ENCODE measurements around the gene BICD1. TPM values are rescaled to one million over a fixed set of nuclear protein-coding genes. Genes with fewer than 3 reads are reported as not detected.

Gene BICD1
- total and polyA plus RNA-seq, 2 donors (not counting 1 experiment from before 2014, with no cell fraction given): 15.2 to 93.5 TPM

DNA sequence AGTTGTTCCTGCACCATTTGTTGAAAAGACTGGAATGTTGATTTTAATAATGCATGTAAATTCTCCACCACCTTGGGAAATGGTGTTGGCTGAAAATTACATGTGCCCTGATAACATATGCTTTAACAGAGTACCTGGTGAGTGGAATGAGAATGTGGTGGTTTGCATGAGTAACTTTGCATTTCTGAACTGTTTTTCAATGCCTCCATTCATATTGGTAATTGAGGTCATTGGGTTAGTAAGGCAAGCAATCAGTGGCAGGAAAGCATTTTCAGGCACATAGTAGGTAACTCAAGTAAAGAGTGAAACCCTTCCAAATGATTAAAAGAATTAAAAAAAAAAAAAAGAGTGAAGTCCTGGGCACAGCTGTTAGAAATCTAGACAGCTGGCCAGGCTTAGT lies 32.2 kb upstream of the BICD1 start:
- Histone ChIP-seq H3K4me1 (ENCODE audit: control insufficient read depth in 2 of 2, insufficient read depth in 2 of 2, low read length in 2 of 2) (no peaks in the 10 kb centered on the region), H3K9me3 (ENCODE audit: control extremely low read depth in 1 of 3, control insufficient read depth in 2 of 3, insufficient read depth in 1 of 3, low read length in 2 of 3) (peaks cover 0 to 3% (median 0%) of the 10 kb centered on the region in 3 donors), H4K20me1 (ENCODE audit: control insufficient read depth, insufficient read depth, low read length, poor library complexity, severe bottlenecking) (no peaks in the 10 kb centered on the region), H3K27ac (ENCODE audit: low read length in 2 of 2) (no peak overlapping the region), H3K79me2 (ENCODE audit: control insufficient read depth, insufficient read depth, low read length) (no peaks in the 10 kb centered on the region), H3K9ac (ENCODE audit: low read length) (no peak overlapping the region), H3K4me2 (replicated peaks; ENCODE audit: low read depth, low read length, poor library complexity, severe bottlenecking) (no peak overlapping the region), H3K36me3 (replicated peaks in 1 of 2; ENCODE audit: control extremely low read depth in 1 of 2, control insufficient read depth in 1 of 2, extremely low read depth in 1 of 2, insufficient read depth in 2 of 2, low read length in 1 of 2) (no peaks in the 10 kb centered on the region), H2AFZ (ENCODE audit: insufficient read depth, low read depth, low read length, poor library complexity, severe bottlenecking) (no peak overlapping the region), H3K4me3 (ENCODE audit: control extremely low read depth in 1 of 5, extremely low read depth in 1 of 5, insufficient read depth in 1 of 5, low read depth in 2 of 5, low read length in 4 of 5) (no peak overlapping the region), H3K27me3 (replicated peaks in 1 of 4; ENCODE audit: control extremely low read depth in 1 of 4, control insufficient read depth in 3 of 4, insufficient read depth in 4 of 4, low read length in 3 of 4) (no peaks in the 10 kb centered on the region)
- no peak for TF ChIP-seq EZH2 (IDR thresholded peaks at IDR 0.05; ENCODE audit: borderline replicate concordance, insufficient read depth, low read depth, low read length, poor library complexity, severe bottlenecking)
- TF ChIP-seq, protein P1, sequence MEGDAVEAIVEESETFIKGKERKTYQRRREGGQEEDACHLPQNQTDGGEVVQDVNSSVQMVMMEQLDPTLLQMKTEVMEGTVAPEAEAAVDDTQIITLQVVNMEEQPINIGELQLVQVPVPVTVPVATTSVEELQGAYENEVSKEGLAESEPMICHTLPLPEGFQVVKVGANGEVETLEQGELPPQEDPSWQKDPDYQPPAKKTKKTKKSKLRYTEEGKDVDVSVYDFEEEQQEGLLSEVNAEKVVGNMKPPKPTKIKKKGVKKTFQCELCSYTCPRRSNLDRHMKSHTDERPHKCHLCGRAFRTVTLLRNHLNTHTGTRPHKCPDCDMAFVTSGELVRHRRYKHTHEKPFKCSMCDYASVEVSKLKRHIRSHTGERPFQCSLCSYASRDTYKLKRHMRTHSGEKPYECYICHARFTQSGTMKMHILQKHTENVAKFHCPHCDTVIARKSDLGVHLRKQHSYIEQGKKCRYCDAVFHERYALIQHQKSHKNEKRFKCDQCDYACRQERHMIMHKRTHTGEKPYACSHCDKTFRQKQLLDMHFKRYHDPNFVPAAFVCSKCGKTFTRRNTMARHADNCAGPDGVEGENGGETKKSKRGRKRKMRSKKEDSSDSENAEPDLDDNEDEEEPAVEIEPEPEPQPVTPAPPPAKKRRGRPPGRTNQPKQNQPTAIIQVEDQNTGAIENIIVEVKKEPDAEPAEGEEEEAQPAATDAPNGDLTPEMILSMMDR (IDR thresholded peaks at IDR 0.05): no peak
- ChIA-PET CTCF (no interaction called here), POLR2A (no interaction called here)
- Mint-ChIP-seq H3K9me3 (ENCODE audit: insufficient read depth) (no peaks in the 10 kb centered on the region), H3K4me3 (no peak overlapping the region), H3K4me1 (no peaks in the 10 kb centered on the region), H3K27ac (no peak overlapping the region), H3K27me3 (no peaks in the 10 kb centered on the region)
- DNase-seq (no peak), ATAC-seq (ENCODE audit: low read depth) (no peak)
- intact Hi-C loops (cut with micrococcal nuclease): no loop called here

DNA sequence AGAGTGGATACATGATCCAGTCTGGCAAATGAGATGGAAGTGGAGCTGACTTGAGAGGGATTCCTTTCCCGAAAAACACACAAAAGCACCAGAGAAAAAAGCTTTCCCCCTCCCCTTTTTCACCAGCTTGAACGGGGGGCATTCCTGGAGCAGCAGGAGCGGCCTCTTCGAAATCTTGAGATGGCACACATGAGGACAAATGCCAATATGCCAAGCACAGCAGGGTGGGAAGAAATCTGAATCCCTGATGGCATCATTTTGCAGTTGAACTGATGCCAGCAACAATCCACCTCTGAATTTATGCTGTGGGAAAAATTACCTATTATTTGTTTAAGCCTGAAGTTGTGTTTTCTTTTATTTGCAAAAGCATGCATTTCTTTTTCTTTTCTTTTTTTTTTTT lies 29.7 kb upstream of the BICD1 start:
- intact Hi-C loops (cut with micrococcal nuclease): no loop called here
- DNase-seq (no peak), ATAC-seq (ENCODE audit: low read depth) (no peak)
- TF ChIP-seq, protein P1 (IDR thresholded peaks at IDR 0.05): no peak
- no peak for TF ChIP-seq EZH2 (IDR thresholded peaks at IDR 0.05; ENCODE audit: borderline replicate concordance, insufficient read depth, low read depth, low read length, poor library complexity, severe bottlenecking)
- CTCF ChIA-PET: interaction anchor here (1.1 kb wide), 1 partner anchor 394 kb away, joined by 3 read pairs; no protein-coding TSS in a partner anchor
- peaks cover 0 to 3% (median 0%) of the 10 kb centered on the region in 3 donors for H3K9me3 ChIP-seq (ENCODE audit: control extremely low read depth in 1 of 3, control insufficient read depth in 2 of 3, insufficient read depth in 1 of 3, low read length in 2 of 3)
- Mint-ChIP-seq H3K4me1 (no peaks in the 10 kb centered on the region), H3K27ac (no peak overlapping the region), H3K27me3 (no peaks in the 10 kb centered on the region), H3K9me3 (ENCODE audit: insufficient read depth) (no peaks in the 10 kb centered on the region), H3K4me3 (no peak overlapping the region)
- H2AFZ ChIP-seq (ENCODE audit: insufficient read depth, low read depth, low read length, poor library complexity, severe bottlenecking): no peak overlapping the region
- WGBS (ENCODE audit: insufficient coverage): 100% methylated on average over 4 of the region's 4 CpGs
- H3K27ac ChIP-seq (ENCODE audit: low read length in 2 of 2): no peak overlapping the region
- POLR2A ChIA-PET: no interaction called here
- H3K4me3 ChIP-seq (ENCODE audit: control extremely low read depth in 1 of 5, extremely low read depth in 1 of 5, insufficient read depth in 1 of 5, low read depth in 2 of 5, low read length in 4 of 5): no peak overlapping the region
- H3K9ac ChIP-seq (ENCODE audit: low read length): no peak overlapping the region
- no peaks in the 10 kb centered on the region for H3K36me3 ChIP-seq (replicated peaks in 1 of 2; ENCODE audit: control extremely low read depth in 1 of 2, control insufficient read depth in 1 of 2, extremely low read depth in 1 of 2, insufficient read depth in 2 of 2, low read length in 1 of 2)
- H3K79me2 ChIP-seq (ENCODE audit: control insufficient read depth, insufficient read depth, low read length): no peaks in the 10 kb centered on the region
- H4K20me1 ChIP-seq (ENCODE audit: control insufficient read depth, insufficient read depth, low read length, poor library complexity, severe bottlenecking): no peaks in the 10 kb centered on the region
- H3K4me2 ChIP-seq (replicated peaks; ENCODE audit: low read depth, low read length, poor library complexity, severe bottlenecking): no peak overlapping the region
- H3K27me3 ChIP-seq (replicated peaks in 1 of 4; ENCODE audit: control extremely low read depth in 1 of 4, control insufficient read depth in 3 of 4, insufficient read depth in 4 of 4, low read length in 3 of 4): no peaks in the 10 kb centered on the region
- no peaks in the 10 kb centered on the region for H3K4me1 ChIP-seq (ENCODE audit: control insufficient read depth in 2 of 2, insufficient read depth in 2 of 2, low read length in 2 of 2)
